Measurements from ENCODE around the gene SSR1.
"Not testable (repeated sequence)": the region's sequence is repeated elsewhere in the genome, so short reads cannot be mapped to it uniquely, and the experiment has no call there.

Gene SSR1

DNA sequence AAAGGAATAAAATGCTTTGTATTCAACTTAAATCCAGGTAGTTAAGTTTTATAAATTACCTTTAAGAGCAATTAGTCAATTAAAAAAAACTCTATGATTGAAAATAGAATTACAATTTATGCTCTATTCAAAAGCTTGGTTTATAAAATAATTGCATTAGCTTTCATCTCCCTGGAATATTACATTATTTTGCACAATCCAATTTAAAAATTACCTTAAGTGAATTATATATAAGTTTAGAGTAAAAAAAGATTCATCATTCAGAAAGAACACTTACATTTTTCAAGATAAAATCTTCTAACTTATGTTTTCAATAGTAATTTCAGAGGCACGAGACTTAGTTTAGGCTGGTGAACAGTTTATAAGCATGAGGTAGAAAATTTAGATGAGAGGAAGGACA, 14.9 kb downstream of the SSR1 start:
- H3K4me1 ChIP-seq (ENCODE audit: control insufficient read depth, low read depth, low read length) = no peaks in the 10 kb centered on the region
- no peaks in the 10 kb centered on the region for H3K9me3 ChIP-seq (ENCODE audit: control insufficient read depth, low read depth, low read length)
- H3K9ac ChIP-seq (ENCODE audit: low read length) = no peak overlapping the region
- no peaks in the 10 kb centered on the region for H3K27me3 ChIP-seq (ENCODE audit: control insufficient read depth, insufficient read depth, low read length)
- H3K4me3 ChIP-seq (ENCODE audit: low read length) = no peak overlapping the region
- peaks cover 80% of the 10 kb centered on the region for H3K36me3 ChIP-seq (ENCODE audit: control insufficient read depth, low read depth, low read length)
- H3K27ac ChIP-seq (ENCODE audit: low read length) = no peak overlapping the region

DNA sequence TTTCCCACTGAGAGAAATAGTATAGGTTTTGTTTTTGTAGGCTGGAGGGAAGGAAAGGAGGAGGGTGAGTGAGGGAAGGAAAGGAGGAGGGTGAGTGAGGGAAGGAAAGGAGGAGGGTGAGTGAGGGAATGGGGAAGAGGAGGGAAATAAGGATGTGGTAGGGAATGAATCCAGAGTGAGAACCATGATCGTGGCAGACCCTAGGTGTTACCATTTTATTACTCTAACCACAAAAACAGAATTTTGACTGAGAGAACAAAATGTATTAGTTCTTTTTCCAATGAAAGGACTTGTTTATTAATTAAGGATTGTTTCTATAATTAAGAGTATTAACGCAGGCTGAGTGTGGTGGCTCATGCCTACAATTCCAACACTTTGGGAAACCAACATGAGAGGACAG, 16.4 kb downstream of the SSR1 start:
- H3K27ac ChIP-seq (ENCODE audit: low read length) = no peak overlapping the region
- peaks cover 79% of the 10 kb centered on the region for H3K36me3 ChIP-seq (ENCODE audit: control insufficient read depth, low read depth, low read length)
- no peaks in the 10 kb centered on the region for H3K4me1 ChIP-seq (ENCODE audit: control insufficient read depth, low read depth, low read length)
- no peak overlapping the region for H3K9ac ChIP-seq (ENCODE audit: low read length)
- no peaks in the 10 kb centered on the region for H3K27me3 ChIP-seq (ENCODE audit: control insufficient read depth, insufficient read depth, low read length)
- H3K4me3 ChIP-seq (ENCODE audit: low read length) = no peak overlapping the region
- no peaks in the 10 kb centered on the region for H3K9me3 ChIP-seq (ENCODE audit: control insufficient read depth, low read depth, low read length)

DNA sequence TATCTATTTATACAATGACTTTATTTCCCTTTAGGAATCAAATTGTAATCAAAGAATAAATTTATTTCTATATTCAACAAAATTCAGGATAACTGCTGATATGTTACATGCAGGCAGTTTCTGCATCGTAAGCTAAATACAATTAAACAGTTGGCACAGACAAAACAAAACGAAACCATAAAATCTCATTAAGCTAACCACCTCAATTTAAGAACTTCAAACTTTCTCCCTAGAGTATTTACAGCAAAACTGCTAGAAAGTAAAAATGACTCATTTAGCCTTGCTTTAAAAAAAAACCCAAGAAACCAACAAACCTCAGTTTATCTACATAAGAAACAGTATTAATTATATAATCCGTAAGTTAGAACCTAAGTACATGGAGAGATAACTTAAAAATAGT, 17.1 kb downstream of the SSR1 start:
- Histone ChIP-seq H3K4me1 (ENCODE audit: control insufficient read depth, low read depth, low read length) (no peaks in the 10 kb centered on the region), H3K9me3 (ENCODE audit: control insufficient read depth, low read depth, low read length) (no peaks in the 10 kb centered on the region), H3K9ac (ENCODE audit: low read length) (no peak overlapping the region), H3K36me3 (ENCODE audit: control insufficient read depth, low read depth, low read length) (peaks cover 74% of the 10 kb centered on the region), H3K27me3 (ENCODE audit: control insufficient read depth, insufficient read depth, low read length) (no peaks in the 10 kb centered on the region), H3K4me3 (ENCODE audit: low read length) (no peak overlapping the region), H3K27ac (ENCODE audit: low read length) (no peak overlapping the region)

DNA sequence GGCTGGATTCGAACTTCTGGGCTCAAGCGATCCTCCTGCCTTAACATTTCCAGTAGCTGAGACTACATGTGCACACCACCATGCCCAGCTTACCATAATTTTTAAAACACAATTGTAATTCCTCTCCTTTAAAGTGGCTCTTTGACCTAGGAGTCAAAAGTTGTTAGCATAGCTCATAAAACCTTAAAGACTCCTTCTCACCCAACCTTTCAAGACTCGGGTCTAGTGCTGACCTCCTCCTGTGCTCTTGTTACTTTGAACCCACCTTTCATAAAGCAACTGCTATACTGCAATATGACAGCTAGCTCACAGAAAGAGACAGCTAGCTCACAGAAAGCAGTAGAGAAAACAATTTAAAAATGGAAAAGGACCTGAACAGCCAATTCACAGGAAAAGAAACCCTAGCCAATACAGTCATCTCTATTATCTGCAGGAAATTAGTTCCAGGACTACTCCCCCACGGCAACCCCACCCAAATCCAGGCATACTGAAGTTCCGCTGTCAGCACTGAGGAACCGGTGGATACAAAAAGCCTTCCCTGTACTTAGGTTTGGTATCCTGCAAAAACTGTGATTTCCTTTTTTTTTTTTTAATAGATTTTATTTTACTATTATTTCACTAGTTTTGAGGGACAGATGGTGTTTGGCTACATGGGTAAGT, 20.3 kb downstream of the SSR1 start:
- no peaks in the 10 kb centered on the region for H3K27me3 ChIP-seq (ENCODE audit: control insufficient read depth, insufficient read depth, low read length)
- no peak overlapping the region for H3K9ac ChIP-seq (ENCODE audit: low read length)
- H3K4me3 ChIP-seq (ENCODE audit: low read length) = no peak overlapping the region
- H3K27ac ChIP-seq (ENCODE audit: low read length) = no peak overlapping the region
- H3K4me1 ChIP-seq (ENCODE audit: control insufficient read depth, low read depth, low read length) = no peaks in the 10 kb centered on the region
- no peaks in the 10 kb centered on the region for H3K9me3 ChIP-seq (ENCODE audit: control insufficient read depth, low read depth, low read length)
- peaks cover 71% of the 10 kb centered on the region for H3K36me3 ChIP-seq (ENCODE audit: control insufficient read depth, low read depth, low read length)

DNA sequence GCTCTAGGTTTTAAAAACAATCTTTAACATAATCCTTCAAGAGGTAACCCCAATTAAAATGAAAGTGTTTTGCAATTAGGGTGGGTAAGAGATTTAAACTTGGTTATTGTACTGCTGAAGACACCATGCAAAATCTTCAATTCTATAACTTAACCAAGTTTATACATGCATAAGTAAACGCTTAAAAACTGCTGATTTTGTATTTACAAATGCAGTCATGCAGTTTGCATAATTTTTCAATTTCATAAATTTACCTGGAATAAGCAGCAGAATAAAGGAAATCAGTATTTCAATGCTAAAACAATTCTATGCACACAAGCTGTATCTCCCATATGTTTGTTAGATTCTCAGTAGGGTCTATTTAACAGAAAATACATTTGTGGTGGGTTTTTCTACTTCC, 22.9 kb downstream of the SSR1 start:
- H3K4me3 ChIP-seq (ENCODE audit: low read length) = no peak overlapping the region
- no peaks in the 10 kb centered on the region for H3K27me3 ChIP-seq (ENCODE audit: control insufficient read depth, insufficient read depth, low read length)
- H3K27ac ChIP-seq (ENCODE audit: low read length) = no peak overlapping the region
- peaks cover 60% of the 10 kb centered on the region for H3K36me3 ChIP-seq (ENCODE audit: control insufficient read depth, low read depth, low read length)
- no peaks in the 10 kb centered on the region for H3K4me1 ChIP-seq (ENCODE audit: control insufficient read depth, low read depth, low read length)
- H3K9ac ChIP-seq (ENCODE audit: low read length) = no peak overlapping the region
- no peaks in the 10 kb centered on the region for H3K9me3 ChIP-seq (ENCODE audit: control insufficient read depth, low read depth, low read length)

DNA sequence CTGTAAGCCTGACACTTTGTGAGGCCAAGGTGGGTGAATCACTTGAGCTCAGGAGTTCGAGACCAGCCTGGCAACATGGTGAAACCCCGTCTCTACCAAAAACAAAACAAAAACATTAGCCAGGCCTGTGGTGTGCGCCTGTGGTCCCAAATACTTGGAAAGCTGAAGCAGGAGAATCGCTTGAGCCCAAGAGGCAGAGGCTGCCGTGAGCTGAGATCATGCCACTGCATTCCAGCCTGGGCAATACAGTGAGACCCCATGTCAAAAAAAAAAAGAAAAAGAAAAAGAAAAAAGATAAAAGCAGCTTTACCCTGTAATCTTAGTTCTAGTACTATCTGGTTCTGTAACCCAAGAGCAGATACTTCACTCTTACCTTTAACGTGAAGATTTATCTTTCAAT, 27.6 kb downstream of the SSR1 start:
- Histone ChIP-seq H3K27me3 (ENCODE audit: control insufficient read depth, insufficient read depth, low read length) (no peaks in the 10 kb centered on the region), H3K4me1 (ENCODE audit: control insufficient read depth, low read depth, low read length) (no peaks in the 10 kb centered on the region), H3K36me3 (ENCODE audit: control insufficient read depth, low read depth, low read length) (peaks cover 41% of the 10 kb centered on the region), H3K4me3 (ENCODE audit: low read length) (no peak overlapping the region), H3K9ac (ENCODE audit: low read length) (no peak overlapping the region), H3K27ac (ENCODE audit: low read length) (no peak overlapping the region), H3K9me3 (ENCODE audit: control insufficient read depth, low read depth, low read length) (no peaks in the 10 kb centered on the region)

DNA sequence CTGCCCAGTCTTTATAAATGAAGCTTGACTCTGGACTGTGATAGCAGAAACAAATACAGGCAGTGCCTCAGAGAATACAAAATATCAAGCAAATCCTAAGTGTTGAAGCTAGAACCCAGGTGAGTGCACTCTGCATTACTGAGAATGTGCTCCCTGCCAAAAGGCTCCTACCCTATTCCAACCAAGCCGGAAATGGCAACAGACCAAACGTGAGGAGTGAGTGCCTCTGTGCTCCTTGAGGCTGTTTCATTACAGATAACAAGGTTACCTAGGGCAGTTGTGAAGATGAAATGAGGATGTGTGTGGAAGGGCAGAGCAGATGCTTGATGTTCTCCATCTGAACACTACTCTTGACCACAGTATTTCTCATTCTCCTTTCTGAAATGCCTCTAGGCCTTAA, 29.3 kb downstream of the SSR1 start:
- H3K27ac ChIP-seq (ENCODE audit: low read length) = no peak overlapping the region
- H3K9me3 ChIP-seq (ENCODE audit: control insufficient read depth, low read depth, low read length) = no peaks in the 10 kb centered on the region
- H3K4me1 ChIP-seq (ENCODE audit: control insufficient read depth, low read depth, low read length) = no peaks in the 10 kb centered on the region
- no peak overlapping the region for H3K9ac ChIP-seq (ENCODE audit: low read length)
- no peak overlapping the region for H3K4me3 ChIP-seq (ENCODE audit: low read length)
- no peaks in the 10 kb centered on the region for H3K27me3 ChIP-seq (ENCODE audit: control insufficient read depth, insufficient read depth, low read length)
- peaks cover 23% of the 10 kb centered on the region for H3K36me3 ChIP-seq (ENCODE audit: control insufficient read depth, low read depth, low read length)

DNA sequence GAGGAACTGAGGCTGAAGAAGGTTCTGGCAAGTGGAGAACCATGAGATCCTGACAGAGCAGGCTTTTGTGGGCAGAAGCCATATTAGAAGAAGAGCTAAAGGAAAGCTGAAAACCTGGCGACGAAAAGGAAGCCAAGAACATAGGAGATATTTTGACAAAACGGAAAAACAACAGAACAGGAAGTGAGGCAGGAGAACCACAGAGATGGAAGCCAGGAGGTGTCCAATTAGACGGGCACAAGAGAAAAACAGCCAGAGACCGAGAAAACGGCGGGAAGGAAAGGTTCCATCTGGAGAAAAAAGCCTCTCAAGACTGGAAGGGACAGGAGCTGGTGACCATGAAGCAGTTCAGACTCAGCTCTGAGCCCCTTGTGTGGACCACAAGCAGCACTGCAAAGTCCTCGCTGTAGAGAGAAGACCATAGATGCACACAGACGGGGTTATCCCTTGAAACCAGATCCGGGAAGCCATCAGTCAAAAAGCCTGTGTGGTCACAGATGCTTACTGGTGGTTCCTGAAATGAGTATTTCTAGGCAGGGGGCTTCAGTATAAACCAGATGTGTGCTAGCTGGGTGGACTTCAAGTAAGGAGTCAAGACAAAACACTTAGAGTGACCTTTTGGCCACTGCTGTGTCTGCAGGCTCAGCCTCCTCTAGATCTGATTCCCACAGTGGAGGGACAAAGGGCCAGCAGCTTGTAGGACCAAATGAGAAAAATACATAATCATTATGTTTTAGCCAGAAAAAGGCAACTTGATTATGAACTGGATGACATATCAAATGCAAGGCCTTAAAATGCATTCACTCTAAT, 30.7 kb downstream of the SSR1 start:
- Histone ChIP-seq H3K27me3 (ENCODE audit: control insufficient read depth, insufficient read depth, low read length) (no peaks in the 10 kb centered on the region), H3K4me3 (ENCODE audit: low read length) (no peak overlapping the region), H3K9ac (ENCODE audit: low read length) (no peak overlapping the region), H3K27ac (ENCODE audit: low read length) (no peak overlapping the region), H3K36me3 (ENCODE audit: control insufficient read depth, low read depth, low read length) (peaks cover 13% of the 10 kb centered on the region), H3K9me3 (ENCODE audit: control insufficient read depth, low read depth, low read length) (no peaks in the 10 kb centered on the region), H3K4me1 (ENCODE audit: control insufficient read depth, low read depth, low read length) (no peaks in the 10 kb centered on the region)

DNA sequence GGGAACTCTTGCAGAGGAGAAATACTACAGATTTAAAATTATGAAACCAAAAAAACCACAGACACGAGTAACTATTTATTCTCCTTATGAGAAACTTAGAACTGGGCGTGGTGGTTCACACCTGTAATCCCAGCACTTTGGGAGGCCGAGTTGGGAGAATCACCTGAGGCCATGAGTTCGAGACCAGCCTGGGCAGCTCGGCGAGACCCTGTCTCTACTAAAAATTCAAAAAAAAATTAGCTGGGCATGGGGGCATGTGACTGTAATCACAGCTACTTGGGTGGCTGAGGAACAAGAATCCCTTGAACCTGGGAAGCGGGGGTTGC, 36.8 kb downstream of the SSR1 start:
- H3K4me3 ChIP-seq (ENCODE audit: low read length) = no peak overlapping the region
- no peaks in the 10 kb centered on the region for H3K4me1 ChIP-seq (ENCODE audit: control insufficient read depth, low read depth, low read length)
- no peaks in the 10 kb centered on the region for H3K27me3 ChIP-seq (ENCODE audit: control insufficient read depth, insufficient read depth, low read length)
- H3K9ac ChIP-seq (ENCODE audit: low read length) = no peak overlapping the region
- H3K9me3 ChIP-seq (ENCODE audit: control insufficient read depth, low read depth, low read length) = no peaks in the 10 kb centered on the region
- no peak overlapping the region for H3K27ac ChIP-seq (ENCODE audit: low read length)
- no peaks in the 10 kb centered on the region for H3K36me3 ChIP-seq (ENCODE audit: control insufficient read depth, low read depth, low read length)

DNA sequence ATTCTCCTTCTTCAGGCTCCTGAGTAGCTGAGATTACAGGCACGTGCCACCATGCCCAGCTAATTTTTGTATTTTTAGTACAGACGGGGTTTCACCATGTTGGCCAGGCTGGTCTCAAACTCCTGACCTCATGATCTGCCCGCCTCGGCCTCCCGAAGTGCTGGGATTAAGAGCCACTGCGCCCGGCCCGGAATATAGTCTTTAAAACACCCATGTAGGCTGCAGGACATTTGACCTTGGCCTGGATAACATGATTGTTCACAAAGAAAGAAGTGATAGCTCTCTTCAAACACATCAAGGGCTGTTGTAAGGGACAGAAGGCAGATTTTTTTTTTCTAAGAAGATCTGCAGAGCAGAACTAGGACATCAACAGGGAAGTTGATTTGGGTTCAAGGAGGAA, 38.5 kb downstream of the SSR1 start:
- H3K27me3 ChIP-seq (ENCODE audit: control insufficient read depth, insufficient read depth, low read length); H3K4me3 ChIP-seq (ENCODE audit: low read length); H3K27ac ChIP-seq (ENCODE audit: low read length); H3K4me1 ChIP-seq (ENCODE audit: control insufficient read depth, low read depth, low read length); H3K9ac ChIP-seq (ENCODE audit: low read length); H3K9me3 ChIP-seq (ENCODE audit: control insufficient read depth, low read depth, low read length); H3K36me3 ChIP-seq (ENCODE audit: control insufficient read depth, low read depth, low read length): not testable (repeated sequence)

DNA sequence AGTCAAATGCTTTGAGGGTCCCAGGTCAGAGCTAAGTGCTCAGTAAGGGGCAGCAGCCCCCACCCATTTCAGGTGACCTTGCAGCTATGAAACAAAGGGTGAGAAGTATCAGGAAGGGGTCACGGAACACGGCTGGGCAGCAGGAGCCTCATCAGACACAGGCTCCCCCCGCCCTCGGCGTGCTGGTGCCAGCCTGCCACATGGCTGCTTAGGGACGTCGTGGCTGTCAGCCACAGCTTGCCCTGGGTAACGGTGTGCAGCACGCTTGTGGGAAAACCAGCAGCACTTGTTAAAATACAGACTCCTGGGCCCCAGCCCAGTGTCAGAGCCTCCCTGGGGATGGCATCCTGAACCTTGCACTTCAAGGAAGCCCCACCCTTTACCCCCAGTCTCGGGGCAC, 39.3 kb downstream of the SSR1 start:
- H3K36me3 ChIP-seq (ENCODE audit: control insufficient read depth, low read depth, low read length) = no peaks in the 10 kb centered on the region
- no peak overlapping the region for H3K4me3 ChIP-seq (ENCODE audit: low read length)
- H3K27ac ChIP-seq (ENCODE audit: low read length) = no peak overlapping the region
- H3K9me3 ChIP-seq (ENCODE audit: control insufficient read depth, low read depth, low read length) = no peaks in the 10 kb centered on the region
- no peaks in the 10 kb centered on the region for H3K4me1 ChIP-seq (ENCODE audit: control insufficient read depth, low read depth, low read length)
- no peaks in the 10 kb centered on the region for H3K27me3 ChIP-seq (ENCODE audit: control insufficient read depth, insufficient read depth, low read length)
- no peak overlapping the region for H3K9ac ChIP-seq (ENCODE audit: low read length)

DNA sequence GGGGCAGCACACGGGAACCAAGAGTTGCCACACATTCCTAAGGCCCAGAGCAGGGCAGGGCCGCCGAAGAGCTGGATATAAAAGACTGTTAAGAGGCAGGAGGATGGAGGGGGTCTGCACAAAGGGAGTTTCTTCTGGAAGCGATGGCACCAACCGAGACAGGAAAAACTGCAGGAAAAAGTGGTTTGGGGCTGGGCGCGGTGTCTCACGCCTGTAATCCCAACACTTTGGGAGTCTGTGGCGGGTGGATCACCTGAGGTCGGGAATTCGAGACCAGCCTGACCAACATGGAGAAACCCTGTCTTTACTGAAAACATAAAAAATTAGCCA, 41.8 kb downstream of the SSR1 start:
- H3K4me1 ChIP-seq (ENCODE audit: control insufficient read depth, low read depth, low read length) = no peaks in the 10 kb centered on the region
- no peak overlapping the region for H3K9ac ChIP-seq (ENCODE audit: low read length)
- H3K4me3 ChIP-seq (ENCODE audit: low read length) = no peak overlapping the region
- H3K27me3 ChIP-seq (ENCODE audit: control insufficient read depth, insufficient read depth, low read length) = no peaks in the 10 kb centered on the region
- H3K9me3 ChIP-seq (ENCODE audit: control insufficient read depth, low read depth, low read length) = no peaks in the 10 kb centered on the region
- H3K36me3 ChIP-seq (ENCODE audit: control insufficient read depth, low read depth, low read length) = no peaks in the 10 kb centered on the region
- H3K27ac ChIP-seq (ENCODE audit: low read length) = no peak overlapping the region
